Ovary (tissue), 3 donors: ENCODE measurements around the gene SUSD6.

Source experiments
- CTCF ChIP-seq, 3 donors: fragments of 450-650 bp in 2 of 3; fragments of 200-600 bp in 1 of 3; IDR thresholded peaks; one replicate each; pipeline versions ENCODE4 v1.5.1 to v1.8.0; 2016 to 2022; ENCODE audit warnings: antibody characterized with exemption in 3 of 3, mild to moderate bottlenecking in 1 of 3
- POLR2A ChIP-seq: fragments of 450-650 bp; IDR thresholded peaks from one replicate; pipeline ENCODE4 v1.6.1; 2017; ENCODE audit warnings: antibody characterized with exemption, mild to moderate bottlenecking, moderate library complexity
- donor health status: DM: no; HTN: no; CAD: no.

GRCh38 chr14:69657950-69658355 is 46.6 kb downstream of the SUSD6 start:
- no peak for TF ChIP-seq CTCF (IDR thresholded peaks at IDR 0.05)
- TF ChIP-seq POLR2A, result no peak
